ENCODE results near the gene GRIP2. TPM values are rescaled to one million over a fixed set of nuclear protein-coding genes. Genes with fewer than 3 reads are reported as not detected.

GRIP2 gene
- total and polyA plus RNA-seq, 12 donors = 0.09 to 2.5 (median 1.1) TPM

GRCh38 chr3:14576163-14576562, 36.0 kb upstream of the GRIP2 start:
- no peaks in the 10 kb centered on the region for H3K36me3 ChIP-seq (replicated peaks in 1 of 2)
- WGBS, 4 donors = 89 to 97% (median 90%) methylated on average over 9 of the region's 9 CpGs
- no peaks in the 10 kb centered on the region for H3K9me3 ChIP-seq (replicated peaks in 1 of 3)
- no peak overlapping the region for H3K27ac ChIP-seq
- H3K4me3 ChIP-seq = no peak overlapping the region
- no peaks in the 10 kb centered on the region for H3K4me1 ChIP-seq (replicated peaks in 1 of 2)
- no peak for DNase-seq
- TF ChIP-seq CTCF (IDR thresholded peaks at IDR 0.05) = no peak
- no peak for TF ChIP-seq POLR2A (IDR thresholded peaks at IDR 0.05)
- intact Hi-C loops (cut with DNase I) = no loop called here
- H3K27me3 ChIP-seq = no peaks in the 10 kb centered on the region

GRCh38 chr3:14574183-14574582, 34.0 kb upstream of the GRIP2 start:
- Histone ChIP-seq H3K4me1 (replicated peaks in 1 of 2) (no peaks in the 10 kb centered on the region), H3K27ac (no peak overlapping the region), H3K36me3 (replicated peaks in 1 of 2) (no peaks in the 10 kb centered on the region), H3K27me3 (no peaks in the 10 kb centered on the region), H3K9me3 (replicated peaks in 1 of 3) (no peaks in the 10 kb centered on the region), H3K4me3 (no peak overlapping the region)
- WGBS, 4 donors = 64 to 92% (median 81%) methylated on average over 13 to 27 of the region's 27 CpGs
- TF ChIP-seq POLR2A (IDR thresholded peaks at IDR 0.05) (no peak), CTCF (IDR thresholded peaks at IDR 0.05) (no peak)
- DNase-seq = no peak
- intact Hi-C loops (cut with DNase I) = no loop called here

GRCh38 chr3:14573706-14574105, 33.6 kb upstream of the GRIP2 start:
- no peak for DNase-seq
- no peak overlapping the region for H3K4me3 ChIP-seq
- no peaks in the 10 kb centered on the region for H3K4me1 ChIP-seq (replicated peaks in 1 of 2)
- H3K27ac ChIP-seq = no peak overlapping the region
- no peaks in the 10 kb centered on the region for H3K27me3 ChIP-seq
- WGBS, 4 donors = 88 to 90% (median 89%) methylated on average over 13 to 21 of the region's 21 CpGs; no CpG with 5 or more reads in 1 of the 4 donors
- intact Hi-C loops (cut with DNase I) = no loop called here
- H3K36me3 ChIP-seq (replicated peaks in 1 of 2) = no peaks in the 10 kb centered on the region
- TF ChIP-seq POLR2A (IDR thresholded peaks at IDR 0.05) (no peak), CTCF (IDR thresholded peaks at IDR 0.05) (no peak)
- H3K9me3 ChIP-seq (replicated peaks in 1 of 3) = no peaks in the 10 kb centered on the region

- Histone ChIP-seq H3K27me3 (no peaks in the 10 kb centered on the region), H3K4me3 (no peak overlapping the region), H3K9me3 (replicated peaks in 1 of 3) (no peaks in the 10 kb centered on the region), H3K27ac (no peak overlapping the region), H3K4me1 (replicated peaks in 1 of 2) (no peaks in the 10 kb centered on the region), H3K36me3 (replicated peaks in 1 of 2) (no peaks in the 10 kb centered on the region)
- intact Hi-C loops (cut with DNase I) = no loop called here
- no peak for DNase-seq
- no peak for TF ChIP-seq POLR2A (IDR thresholded peaks at IDR 0.05)
- no peak for TF ChIP-seq CTCF (IDR thresholded peaks at IDR 0.05)
- WGBS, 4 donors = 74 to 84% (median 78%) methylated on average over 5 of the region's 5 CpGs
Measured at GRCh38 chr3:14570864-14571263, 30.7 kb upstream of the GRIP2 start.
